Smooth muscle cell (in vitro differentiated cells): Measurements from ENCODE around the gene CHST15. TPM values are rescaled to one million over a fixed set of nuclear protein-coding genes. Genes with fewer than 3 reads are reported as not detected.

ENCODE experiments used
- DNase-seq: peaks from one replicate; lab custom pipeline; 2025; ENCODE audit not compliant: unreplicated experiment; lab: John Stamatoyannopoulos, UW
- H2AFZ ChIP-seq: fragments of 200-600 bp; sonication (generic); 2 replicates; pipeline ENCODE4 v1.6.0; 2016; ENCODE audit warnings: antibody characterized with exemption, low read depth, mild to moderate bottlenecking
- H3F3A ChIP-seq: fragments of 200-600 bp; sonication (generic); 2 replicates; pipeline ENCODE4 v1.6.0; 2017; ENCODE audit warnings: antibody characterized with exemption, low read depth
- H3K27ac ChIP-seq: fragments of 200-600 bp; sonication (generic); 2 replicates; pipeline ENCODE4 v1.5.1; 2016; ENCODE audit warnings: low read depth, mild to moderate bottlenecking
- H3K27me3 ChIP-seq: fragments of 200-600 bp; sonication (generic); 2 replicates; pipeline ENCODE4 v1.6.1; 2016; ENCODE audit warnings: low read depth, mild to moderate bottlenecking
- H3K36me3 ChIP-seq: fragments of 200-600 bp; sonication (generic); 2 replicates; pipeline ENCODE4 v1.5.1; 2016; ENCODE audit warnings: low read depth
- H3K4me1 ChIP-seq: fragments of 200-600 bp; sonication (generic); 2 replicates; pipeline ENCODE4 v1.5.1; 2016; ENCODE audit warnings: low read depth
- H3K4me2 ChIP-seq: fragments of 200-600 bp; sonication (generic); 2 replicates; pipeline ENCODE4 v1.6.0; 2016; ENCODE audit warnings: mild to moderate bottlenecking
- H3K4me3 ChIP-seq: fragments of 200-600 bp; sonication (generic); 2 replicates; pipeline ENCODE4 v1.5.1; 2016; ENCODE audit warnings: mild to moderate bottlenecking
- H3K79me2 ChIP-seq: fragments of 200-600 bp; sonication (generic); 2 replicates; pipeline ENCODE4 v1.6.0; 2016; ENCODE audit warnings: low read depth, mild to moderate bottlenecking
- H3K9ac ChIP-seq: fragments of 200-600 bp; sonication (generic); 2 replicates; pipeline ENCODE4 v1.6.0; 2016; ENCODE audit warnings: low read depth
- H3K9me3 ChIP-seq: fragments of 200-600 bp; sonication (generic); replicated peaks from 2 replicates; pipeline ENCODE4 v1.5.1; 2016; ENCODE audit warnings: low read depth
- H4K20me1 ChIP-seq: fragments of 200-600 bp; sonication (generic); 2 replicates; pipeline ENCODE4 v1.6.0; 2016; ENCODE audit warnings: low read depth
- WGBS: methylation state at CpG from one replicate; pipeline ENCODE4 v1.1.7; 2016; ENCODE audit warnings: low lambda C conversion rate; 5-methylcytosine and 5-hydroxymethylcytosine counted together
- polyA plus RNA-seq: library from polyadenylated mRNA; unstranded; fragments of >200 nt; fragmentation: Nextera tagmentation; extraction: Ambion mirVana; gene quantifications from 2 replicates; pipeline ENCODE4 v1.2.1, GENCODE V29; 2016
- total RNA-seq: library from RNA; depleted of rRNA; stranded (reverse); fragments of >200 nt; gene quantifications from 2 replicates; pipeline ENCODE4 v1.2.3, GENCODE V29; 2014
- TF ChIP-seq, protein P1 (sequence below): fragments of 200-600 bp; sonication (generic); IDR thresholded peaks from 2 replicates; pipeline ENCODE4 v1.5.1; 2017; ENCODE audit warnings: borderline replicate concordance, mild to moderate bottlenecking, antibody characterized with exemption; ENCODE audit not compliant: insufficient read depth, poor library complexity, severe bottlenecking

The CHST15 gene
- total and polyA plus RNA-seq, 2 experiments from 2014 or later: 14.1 to 20.4 TPM

DNA sequence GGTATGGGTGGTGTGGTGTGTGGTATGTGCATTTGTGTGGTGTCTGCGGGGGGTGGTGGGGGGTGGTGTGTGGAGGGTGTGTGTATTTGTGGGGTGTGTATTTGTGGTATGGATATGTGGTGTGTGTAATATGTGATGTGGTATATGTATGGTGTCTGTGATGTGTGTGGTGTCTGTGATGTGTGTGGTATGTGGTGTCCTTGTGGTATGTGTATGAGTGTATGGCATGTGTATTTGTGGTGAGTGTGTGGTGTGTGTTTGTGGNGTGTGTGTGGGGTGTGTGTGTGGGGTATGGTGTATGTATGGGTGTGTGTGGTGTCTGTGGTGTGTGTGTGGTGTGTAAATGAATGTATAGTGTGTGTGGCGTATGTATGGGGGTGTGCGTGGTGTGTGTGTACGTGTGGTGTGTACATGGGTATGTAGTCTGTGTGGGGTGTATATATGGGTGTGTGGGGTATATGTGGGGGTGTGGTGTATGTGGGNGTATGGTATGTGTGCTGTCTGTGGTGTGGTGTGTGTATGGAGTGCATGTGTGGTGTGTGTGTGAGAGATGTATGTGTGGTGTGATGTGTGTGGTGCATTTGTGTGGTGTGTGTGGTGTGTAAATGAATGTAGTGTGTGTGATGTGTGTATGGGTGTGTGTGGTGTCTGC, 27.1 kb upstream of the CHST15 start:
- no peaks in the 10 kb centered on the region for H4K20me1 ChIP-seq
- no peak overlapping the region for H3K4me3 ChIP-seq
- H3K4me1 ChIP-seq: no peaks in the 10 kb centered on the region
- H3K9me3 ChIP-seq: no peaks in the 10 kb centered on the region
- TF ChIP-seq, protein P1, sequence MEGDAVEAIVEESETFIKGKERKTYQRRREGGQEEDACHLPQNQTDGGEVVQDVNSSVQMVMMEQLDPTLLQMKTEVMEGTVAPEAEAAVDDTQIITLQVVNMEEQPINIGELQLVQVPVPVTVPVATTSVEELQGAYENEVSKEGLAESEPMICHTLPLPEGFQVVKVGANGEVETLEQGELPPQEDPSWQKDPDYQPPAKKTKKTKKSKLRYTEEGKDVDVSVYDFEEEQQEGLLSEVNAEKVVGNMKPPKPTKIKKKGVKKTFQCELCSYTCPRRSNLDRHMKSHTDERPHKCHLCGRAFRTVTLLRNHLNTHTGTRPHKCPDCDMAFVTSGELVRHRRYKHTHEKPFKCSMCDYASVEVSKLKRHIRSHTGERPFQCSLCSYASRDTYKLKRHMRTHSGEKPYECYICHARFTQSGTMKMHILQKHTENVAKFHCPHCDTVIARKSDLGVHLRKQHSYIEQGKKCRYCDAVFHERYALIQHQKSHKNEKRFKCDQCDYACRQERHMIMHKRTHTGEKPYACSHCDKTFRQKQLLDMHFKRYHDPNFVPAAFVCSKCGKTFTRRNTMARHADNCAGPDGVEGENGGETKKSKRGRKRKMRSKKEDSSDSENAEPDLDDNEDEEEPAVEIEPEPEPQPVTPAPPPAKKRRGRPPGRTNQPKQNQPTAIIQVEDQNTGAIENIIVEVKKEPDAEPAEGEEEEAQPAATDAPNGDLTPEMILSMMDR: no peak
- no peak overlapping the region for H2AFZ ChIP-seq
- H3K79me2 ChIP-seq: no peaks in the 10 kb centered on the region
- H3K36me3 ChIP-seq: no peaks in the 10 kb centered on the region
- no peak overlapping the region for H3K9ac ChIP-seq
- no peaks in the 10 kb centered on the region for H3F3A ChIP-seq
- 94% methylated on average over 3 of the region's 4 CpGs for WGBS
- H3K27ac ChIP-seq: no peak overlapping the region
- H3K4me2 ChIP-seq: no peak overlapping the region
- no peak for DNase-seq
- no peaks in the 10 kb centered on the region for H3K27me3 ChIP-seq

DNA sequence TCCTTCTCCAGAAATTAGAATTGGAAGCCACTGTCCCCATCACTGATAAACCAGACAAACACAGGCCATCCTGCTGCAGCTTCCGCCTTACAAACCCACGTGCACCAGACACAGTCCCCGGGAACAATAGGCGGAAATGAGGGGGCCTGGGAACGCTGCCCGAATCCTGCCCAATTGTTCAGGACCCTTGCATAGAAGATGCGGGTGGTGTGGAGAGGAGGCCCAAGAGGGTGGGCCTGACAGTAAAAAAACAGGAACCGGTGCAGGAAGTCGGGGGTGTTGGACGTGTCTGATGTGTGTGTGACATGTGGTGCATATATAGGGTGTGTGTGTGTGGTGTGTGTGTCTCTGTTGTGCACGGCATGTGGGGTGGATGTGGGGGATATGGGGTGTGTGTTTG, 26.5 kb upstream of the CHST15 start:
- TF ChIP-seq, protein P1: no peak
- Histone ChIP-seq H3K4me2 (no peak overlapping the region), H3K27me3 (no peaks in the 10 kb centered on the region), H3F3A (no peaks in the 10 kb centered on the region), H3K4me3 (no peak overlapping the region), H3K4me1 (no peaks in the 10 kb centered on the region), H4K20me1 (no peaks in the 10 kb centered on the region), H3K9ac (no peak overlapping the region), H3K36me3 (no peaks in the 10 kb centered on the region), H3K9me3 (no peaks in the 10 kb centered on the region), H3K27ac (no peak overlapping the region), H3K79me2 (no peaks in the 10 kb centered on the region), H2AFZ (no peak overlapping the region)
- 95% methylated on average over 11 of the region's 11 CpGs for WGBS
- no peak for DNase-seq

DNA sequence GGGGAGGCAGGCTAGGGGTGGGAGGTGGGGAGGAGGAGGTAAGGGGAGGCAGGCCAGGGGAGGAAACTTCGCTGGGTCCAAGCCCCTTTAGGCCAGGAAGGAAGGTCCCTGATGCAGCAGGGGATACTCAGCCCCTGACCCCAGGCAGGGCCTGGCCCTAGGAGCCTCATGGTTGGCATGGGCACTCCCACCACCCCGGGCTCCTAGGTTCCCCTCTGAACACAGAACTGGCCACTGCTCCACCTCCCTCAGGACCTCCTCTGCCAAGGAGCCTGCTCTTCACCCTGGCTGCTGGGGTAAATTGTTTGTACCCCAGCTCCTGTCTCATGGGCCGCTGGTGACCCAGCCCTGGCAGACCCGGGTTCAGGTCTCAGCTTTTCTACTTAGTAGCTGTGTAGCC, 25.8 kb upstream of the CHST15 start:
- Histone ChIP-seq H3K27me3 (no peaks in the 10 kb centered on the region), H3K79me2 (no peaks in the 10 kb centered on the region), H3K9me3 (no peaks in the 10 kb centered on the region), H3K27ac (no peak overlapping the region), H3K9ac (no peak overlapping the region), H3K4me3 (no peak overlapping the region), H3K4me1 (no peaks in the 10 kb centered on the region), H3F3A (no peaks in the 10 kb centered on the region), H3K4me2 (no peak overlapping the region), H2AFZ (no peak overlapping the region), H3K36me3 (no peaks in the 10 kb centered on the region), H4K20me1 (no peaks in the 10 kb centered on the region)
- no peak for DNase-seq
- TF ChIP-seq, protein P1: no peak
- 92% methylated on average over 4 of the region's 4 CpGs for WGBS

DNA sequence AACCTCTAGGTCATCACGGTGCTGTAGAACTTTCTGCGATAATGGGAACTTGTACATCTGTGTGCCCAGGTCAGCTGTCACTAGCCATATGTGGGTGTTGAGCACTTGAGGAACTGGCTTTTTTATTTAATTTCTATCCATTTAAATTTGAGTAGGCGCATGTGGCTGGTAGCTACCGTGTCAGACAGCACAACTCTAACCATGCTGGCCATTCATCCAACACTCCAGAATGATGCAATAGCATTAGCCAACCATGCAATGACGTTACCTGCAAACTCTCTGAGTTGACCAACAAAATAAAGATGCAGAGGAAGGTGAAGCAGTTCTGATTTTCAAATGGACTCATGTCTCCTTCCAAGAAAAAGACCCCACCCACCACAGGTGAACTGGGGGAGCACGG, 24.4 kb upstream of the CHST15 start:
- no peak overlapping the region for H3K9ac ChIP-seq
- H3K4me3 ChIP-seq: no peak overlapping the region
- no peak for DNase-seq
- no peaks in the 10 kb centered on the region for H4K20me1 ChIP-seq
- H3K27ac ChIP-seq: no peak overlapping the region
- H3K79me2 ChIP-seq: no peaks in the 10 kb centered on the region
- no peak overlapping the region for H3K4me2 ChIP-seq
- TF ChIP-seq, protein P1: no peak
- H3K36me3 ChIP-seq: no peaks in the 10 kb centered on the region
- H3K27me3 ChIP-seq: no peaks in the 10 kb centered on the region
- WGBS: 92% methylated on average over 6 of the region's 6 CpGs
- no peaks in the 10 kb centered on the region for H3K4me1 ChIP-seq
- no peaks in the 10 kb centered on the region for H3F3A ChIP-seq
- H3K9me3 ChIP-seq: no peaks in the 10 kb centered on the region
- no peak overlapping the region for H2AFZ ChIP-seq
